GM18511 (cell line): ENCODE data around the gene ARHGEF37.
"Not testable (repeated sequence)": the region's sequence is repeated elsewhere in the genome, so short reads cannot be mapped to it uniquely, and the experiment has no call there.

Experiments
- ATAC-seq: cut with Tn5 transposase; IDR thresholded peaks from one replicate; pipeline ENCODE4 v1.9.1; 2021; ENCODE audit warnings: mild to moderate bottlenecking, moderate library complexity; ENCODE audit not compliant: unreplicated experiment

The ARHGEF37 gene

GRCh38 chr5:149669273-149669672, 88.0 kb downstream of the ARHGEF37 start:
- not testable (repeated sequence) for ATAC-seq

- ATAC-seq, result no peak
Observed at GRCh38 chr5:149671544-149671943, 90.2 kb downstream of the ARHGEF37 start.

GRCh38 chr5:149672701-149673476, 91.6 kb downstream of the ARHGEF37 start:
- no peak for ATAC-seq

- ATAC-seq, result no peak
Observed at GRCh38 chr5:149674686-149675085, 93.4 kb downstream of the ARHGEF37 start.

- ATAC-seq, result no peak
Observed at GRCh38 chr5:149675610-149676201, 94.4 kb downstream of the ARHGEF37 start.

- no peak for ATAC-seq
Observed at GRCh38 chr5:149677731-149678130, 96.4 kb downstream of the ARHGEF37 start.

- ATAC-seq, result peak; percentile 45
Observed at GRCh38 chr5:149679876-149680809, 98.8 kb downstream of the ARHGEF37 start.

GRCh38 chr5:149680810-149681221, 99.5 kb downstream of the ARHGEF37 start:
- peak; percentile 100 for ATAC-seq

GRCh38 chr5:149681252-149681651, 100.0 kb downstream of the ARHGEF37 start:
- peak; percentile 4 for ATAC-seq

- ATAC-seq, result no peak
Observed at GRCh38 chr5:149681922-149682321, 100.6 kb downstream of the ARHGEF37 start.

GRCh38 chr5:149682532-149683075, 101.3 kb downstream of the ARHGEF37 start:
- ATAC-seq, result no peak

- no peak for ATAC-seq
Observed at GRCh38 chr5:149683964-149684363, 102.7 kb downstream of the ARHGEF37 start.

GRCh38 chr5:149684371-149684770, 103.1 kb downstream of the ARHGEF37 start:
- no peak for ATAC-seq
